Spinal cord (tissue), 10 donors: ENCODE data around the gene MIX23. TPM values are rescaled to one million over a fixed set of nuclear protein-coding genes. Genes with fewer than 3 reads are reported as not detected.

Experiments used
- DNase-seq, 6 donors: peaks; one replicate each; pipeline versions ENCODE4 v3.0.0 to v3.0.0-alpha.2; 2013 to 2015; ENCODE audit warnings: low spot score in 6 of 6, low read depth in 4 of 6
- H3K27ac ChIP-seq: one replicate; pipeline ENCODE4 v1.5.1; 2013; ENCODE audit warnings: low read depth, low read length, control low read depth
- H3K27me3 ChIP-seq: one replicate; pipeline ENCODE4 v1.6.1; 2013; ENCODE audit warnings: low read length; ENCODE audit not compliant: control insufficient read depth, insufficient read depth
- H3K36me3 ChIP-seq: one replicate; pipeline ENCODE4 v1.6.1; 2013; ENCODE audit warnings: low read length; ENCODE audit not compliant: control insufficient read depth, insufficient read depth
- H3K4me1 ChIP-seq: one replicate; pipeline ENCODE4 v1.6.1; 2013; ENCODE audit warnings: low read length; ENCODE audit not compliant: control insufficient read depth, insufficient read depth
- H3K4me3 ChIP-seq: one replicate; pipeline ENCODE4 v1.5.1; 2013; ENCODE audit warnings: low read depth, low read length, control low read depth
- H3K9me3 ChIP-seq: one replicate; pipeline ENCODE4 v1.6.1; 2013; ENCODE audit warnings: low read length; ENCODE audit not compliant: control insufficient read depth, insufficient read depth
- WGBS: methylation state at CpG from one replicate; pipeline ENCODE4 v1.1.5; 2013; ENCODE audit warnings: missing lambda C conversion rate; ENCODE audit not compliant: insufficient coverage; 5-methylcytosine and 5-hydroxymethylcytosine counted together
- polyA plus RNA-seq, 2 donors: library from polyadenylated mRNA; unstranded; fragments of 120-200 nt; gene quantifications; one replicate each; pipeline ENCODE4 v1.2.1, GENCODE V29; 2013; ENCODE audit not compliant: insufficient read length in 2 of 2
- total RNA-seq, 2 donors: library from RNA; depleted of rRNA in 1 of 2; stranded (reverse); fragments of 120-200 nt in 1 of 2; fragments of >200 nt in 1 of 2; gene quantifications; one replicate each; pipeline versions ENCODE4 v1.2.3 to v1.2.4, GENCODE V29; 2013 to 2014
- donor health status: healthy.

Gene MIX23
- total and polyA plus RNA-seq, 4 donors = 19.3 to 35.4 (median 28.5) TPM

GRCh38 chr3:122414391-122414790, 31.4 kb upstream of the MIX23 start:
- Histone ChIP-seq H3K4me3 (no peak overlapping the region), H3K4me1 (peaks cover 8% of the 10 kb centered on the region), H3K27me3 (no peaks in the 10 kb centered on the region), H3K27ac (no peak overlapping the region), H3K36me3 (peaks cover 3% of the 10 kb centered on the region), H3K9me3 (no peaks in the 10 kb centered on the region)
- DNase-seq = no peak
- WGBS = no CpG with 5 or more reads among the region's 3 CpGs

DNA sequence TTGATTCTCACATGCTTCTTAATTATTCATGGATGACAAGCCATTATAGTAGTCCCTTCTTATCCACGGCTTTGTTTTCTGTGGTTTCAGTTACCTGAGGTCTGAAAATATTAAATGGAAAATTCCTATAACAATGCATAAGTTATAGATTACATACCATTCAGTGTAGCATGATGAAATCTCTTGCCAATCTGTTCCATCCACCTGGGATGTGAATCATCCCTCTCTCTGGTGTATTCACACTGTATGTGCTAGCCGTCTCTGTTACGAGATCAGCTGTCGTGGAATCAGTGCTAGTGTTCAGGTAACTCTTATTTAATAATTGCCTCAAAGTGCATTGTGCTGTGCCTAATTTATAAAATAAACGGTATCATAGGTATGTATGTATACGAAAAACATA, 27.6 kb upstream of the MIX23 start:
- Histone ChIP-seq H3K36me3 (peaks cover 5% of the 10 kb centered on the region), H3K4me3 (no peak overlapping the region), H3K9me3 (no peaks in the 10 kb centered on the region), H3K27me3 (no peaks in the 10 kb centered on the region), H3K4me1 (peaks cover 3% of the 10 kb centered on the region), H3K27ac (no peak overlapping the region)
- no peak for DNase-seq
- WGBS = 100% methylated on average over 1 of the region's 6 CpGs

GRCh38 chr3:122410111-122410510, 27.1 kb upstream of the MIX23 start:
- Histone ChIP-seq H3K4me3 (no peak overlapping the region), H3K27ac (no peak overlapping the region), H3K4me1 (no peaks in the 10 kb centered on the region), H3K9me3 (no peaks in the 10 kb centered on the region), H3K27me3 (no peaks in the 10 kb centered on the region), H3K36me3 (peaks cover 5% of the 10 kb centered on the region)
- WGBS = 100% methylated on average over 1 of the region's 4 CpGs
- DNase-seq = no peak

DNA sequence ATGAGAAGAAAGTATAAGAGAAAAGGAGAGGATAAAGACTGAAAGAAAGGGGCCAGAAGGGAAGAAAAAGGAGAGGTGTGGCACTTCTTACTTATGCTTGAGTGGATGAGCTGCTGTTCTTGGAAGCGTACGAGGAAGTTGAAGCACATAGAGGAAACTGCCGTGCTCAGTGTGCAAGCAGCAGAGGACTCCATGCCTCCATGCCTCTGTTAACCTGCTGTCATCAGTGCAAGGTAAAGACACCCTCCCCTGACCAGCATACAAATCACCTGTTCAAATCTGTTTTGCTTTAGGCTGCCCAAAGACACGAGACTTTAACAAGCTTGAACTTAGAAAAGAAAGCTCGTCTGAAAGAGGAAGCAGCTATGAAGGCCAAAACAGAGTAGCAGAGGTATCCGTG, 26.4 kb upstream of the MIX23 start:
- no peak for DNase-seq
- peaks cover 5% of the 10 kb centered on the region for H3K36me3 ChIP-seq

DNA sequence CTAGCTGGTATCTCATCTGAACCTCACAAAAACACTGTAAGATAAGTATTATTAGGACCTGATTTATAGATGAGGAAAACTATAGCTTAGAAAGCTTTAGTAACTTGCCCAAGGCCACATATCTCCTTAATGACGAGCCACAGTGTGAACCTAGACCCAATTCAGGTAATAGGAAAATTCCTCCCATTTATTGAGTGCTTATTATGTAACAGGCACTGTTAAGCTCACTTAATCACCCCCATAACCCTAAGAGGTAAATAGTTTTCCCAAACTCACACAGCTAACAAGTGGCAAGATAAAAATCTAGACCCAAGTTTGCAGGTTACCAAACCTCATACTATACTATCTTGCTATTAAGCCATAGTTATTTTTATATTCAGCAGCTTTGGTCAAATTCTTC, 24.9 kb upstream of the MIX23 start:
- Histone ChIP-seq H3K27ac (no peak overlapping the region), H3K4me1 (no peaks in the 10 kb centered on the region), H3K27me3 (no peaks in the 10 kb centered on the region), H3K36me3 (peaks cover 5% of the 10 kb centered on the region), H3K4me3 (no peak overlapping the region), H3K9me3 (no peaks in the 10 kb centered on the region)
- DNase-seq = no peak
- no CpG with 5 or more reads among the region's 1 CpG for WGBS

More for the DNA sequence above, 26.4 kb upstream of the MIX23 start:
- WGBS = 72% methylated on average over 3 of the region's 6 CpGs
- no peak overlapping the region for H3K4me3 ChIP-seq
- H3K9me3 ChIP-seq = no peaks in the 10 kb centered on the region
- no peaks in the 10 kb centered on the region for H3K4me1 ChIP-seq
- no peaks in the 10 kb centered on the region for H3K27me3 ChIP-seq
- no peak overlapping the region for H3K27ac ChIP-seq

GRCh38 chr3:122406198-122406597, 23.2 kb upstream of the MIX23 start:
- Histone ChIP-seq H3K36me3 (peaks cover 3% of the 10 kb centered on the region), H3K9me3 (no peaks in the 10 kb centered on the region), H3K4me1 (no peaks in the 10 kb centered on the region), H3K27me3 (no peaks in the 10 kb centered on the region), H3K27ac (no peak overlapping the region), H3K4me3 (no peak overlapping the region)
- 100% methylated on average over 2 of the region's 4 CpGs for WGBS
- no peak for DNase-seq

GRCh38 chr3:122405015-122405414, 22.0 kb upstream of the MIX23 start:
- Histone ChIP-seq H3K4me3 (no peak overlapping the region), H3K36me3 (peaks cover 3% of the 10 kb centered on the region), H3K27ac (no peak overlapping the region), H3K9me3 (no peaks in the 10 kb centered on the region), H3K27me3 (no peaks in the 10 kb centered on the region), H3K4me1 (no peaks in the 10 kb centered on the region)
- 93% methylated on average over 2 of the region's 3 CpGs for WGBS
- DNase-seq = no peak

DNA sequence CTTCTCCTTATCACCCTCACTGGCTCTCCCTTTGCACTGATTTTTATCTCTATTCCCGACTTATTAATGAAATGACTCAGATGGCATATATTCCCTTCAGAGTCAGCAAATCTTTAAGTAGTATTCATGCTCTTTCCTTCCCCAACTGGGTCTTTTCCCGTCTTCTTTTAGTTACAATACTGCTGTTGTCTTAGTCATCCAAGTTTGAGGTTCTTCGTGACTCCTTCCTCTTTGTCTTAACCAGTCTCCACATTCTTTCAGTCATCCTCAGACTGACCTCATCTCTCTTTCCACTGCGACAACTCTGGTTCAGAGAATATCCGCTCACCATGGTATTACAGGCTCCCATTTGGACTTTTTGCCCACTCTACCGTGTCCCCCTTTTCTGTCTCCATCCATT, 20.5 kb upstream of the MIX23 start:
- WGBS = 91% methylated on average over 6 of the region's 6 CpGs
- no peak overlapping the region for H3K27ac ChIP-seq
- no peak overlapping the region for H3K4me3 ChIP-seq
- DNase-seq = no peak
- no peaks in the 10 kb centered on the region for H3K9me3 ChIP-seq
- H3K36me3 ChIP-seq = peaks cover 3% of the 10 kb centered on the region
- no peaks in the 10 kb centered on the region for H3K4me1 ChIP-seq
- H3K27me3 ChIP-seq = no peaks in the 10 kb centered on the region

DNA sequence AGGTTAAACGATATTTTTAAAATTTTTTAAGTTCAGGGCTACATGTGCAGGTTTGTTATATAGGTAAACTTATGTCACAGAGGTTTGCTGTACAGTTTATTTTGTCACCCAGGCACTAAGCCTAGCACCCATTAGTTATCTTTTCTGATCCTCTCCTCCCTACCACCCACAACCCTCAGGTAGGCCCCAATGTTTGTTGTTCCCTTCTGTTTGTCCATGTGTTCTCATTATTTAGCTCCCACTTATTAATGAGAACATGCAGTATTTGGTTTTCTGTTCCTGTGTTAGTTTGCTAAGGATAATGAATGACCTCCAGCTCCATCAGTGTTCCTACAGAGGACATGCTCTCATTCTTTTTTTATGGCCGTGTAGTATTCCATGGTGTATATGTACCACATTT, 15.9 kb upstream of the MIX23 start:
- Histone ChIP-seq H3K27me3 (no peaks in the 10 kb centered on the region), H3K9me3 (no peaks in the 10 kb centered on the region), H3K36me3 (no peaks in the 10 kb centered on the region), H3K27ac (no peak overlapping the region), H3K4me1 (no peaks in the 10 kb centered on the region), H3K4me3 (no peak overlapping the region)
- no CpG with 5 or more reads among the region's 2 CpGs for WGBS
- no peak for DNase-seq

DNA sequence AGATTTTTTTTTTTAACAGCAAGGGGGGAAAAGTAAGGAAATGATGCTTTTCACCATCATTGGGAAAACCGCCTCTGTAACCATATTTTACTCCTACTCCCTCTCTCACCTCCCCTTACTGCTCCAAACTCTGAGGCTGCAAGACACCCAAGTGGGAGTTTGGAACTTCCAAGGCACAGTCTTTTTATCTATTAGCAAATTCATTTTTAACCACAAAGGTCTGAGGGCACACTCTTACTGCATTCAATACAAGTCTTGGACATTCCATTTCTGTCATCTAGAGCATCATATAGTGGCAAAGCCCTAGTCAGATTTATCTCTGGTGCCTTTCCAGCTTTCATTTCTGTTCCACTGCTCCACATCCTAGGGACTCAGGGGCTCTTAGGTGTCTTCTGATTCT, 14.2 kb upstream of the MIX23 start:
- Histone ChIP-seq H3K27ac (no peak overlapping the region), H3K4me1 (no peaks in the 10 kb centered on the region), H3K27me3 (no peaks in the 10 kb centered on the region), H3K4me3 (no peak overlapping the region), H3K9me3 (no peaks in the 10 kb centered on the region), H3K36me3 (no peaks in the 10 kb centered on the region)
- DNase-seq = no peak
- WGBS = 83% methylated on average over 1 of the region's 1 CpG
